HG03159 (cell line): ENCODE measurements around the gene MICAL3.

Experiments used
- ATAC-seq: cut with Tn5 transposase; IDR thresholded peaks from one replicate; pipeline ENCODE4 v1.9.1; 2021; ENCODE audit warnings: mild to moderate bottlenecking, moderate library complexity; ENCODE audit not compliant: unreplicated experiment

MICAL3 gene

GRCh38 chr22:17874231-17874905 lies 150.0 kb downstream of the MICAL3 start:
- no peak for ATAC-seq

GRCh38 chr22:17873804-17874203 lies 150.6 kb downstream of the MICAL3 start:
- no peak for ATAC-seq

GRCh38 chr22:17873116-17873515 lies 151.2 kb downstream of the MICAL3 start:
- no peak for ATAC-seq

- no peak for ATAC-seq
Observed at GRCh38 chr22:17872471-17872870, 151.9 kb downstream of the MICAL3 start.

- ATAC-seq: no peak
Observed at GRCh38 chr22:17871726-17872458, 152.5 kb downstream of the MICAL3 start.

GRCh38 chr22:17870407-17870806 lies 154.0 kb downstream of the MICAL3 start:
- ATAC-seq: no peak

- ATAC-seq: no peak
Observed at GRCh38 chr22:17869285-17870096, 154.9 kb downstream of the MICAL3 start.

GRCh38 chr22:17868771-17869170 lies 155.6 kb downstream of the MICAL3 start:
- ATAC-seq: no peak

GRCh38 chr22:17867160-17867785 lies 157.1 kb downstream of the MICAL3 start:
- no peak for ATAC-seq

- ATAC-seq: no peak
Observed at GRCh38 chr22:17866621-17867020, 157.7 kb downstream of the MICAL3 start.

GRCh38 chr22:17866127-17866526 lies 158.2 kb downstream of the MICAL3 start:
- ATAC-seq: no peak

- ATAC-seq: no peak
Observed at GRCh38 chr22:17865183-17866055, 158.9 kb downstream of the MICAL3 start.

GRCh38 chr22:17864398-17865182 lies 159.8 kb downstream of the MICAL3 start:
- ATAC-seq: no peak

GRCh38 chr22:17862646-17863181 lies 161.6 kb downstream of the MICAL3 start:
- ATAC-seq: no peak

GRCh38 chr22:17861909-17862308 lies 162.5 kb downstream of the MICAL3 start:
- ATAC-seq: no peak

GRCh38 chr22:17860220-17860965 lies 164.0 kb downstream of the MICAL3 start:
- no peak for ATAC-seq

- ATAC-seq: no peak
Observed at GRCh38 chr22:17858033-17858432, 166.3 kb downstream of the MICAL3 start.

- ATAC-seq: no peak
Observed at GRCh38 chr22:17855572-17856290, 168.6 kb downstream of the MICAL3 start.
